ENCODE measurements around the gene CARNS1.

DNA sequence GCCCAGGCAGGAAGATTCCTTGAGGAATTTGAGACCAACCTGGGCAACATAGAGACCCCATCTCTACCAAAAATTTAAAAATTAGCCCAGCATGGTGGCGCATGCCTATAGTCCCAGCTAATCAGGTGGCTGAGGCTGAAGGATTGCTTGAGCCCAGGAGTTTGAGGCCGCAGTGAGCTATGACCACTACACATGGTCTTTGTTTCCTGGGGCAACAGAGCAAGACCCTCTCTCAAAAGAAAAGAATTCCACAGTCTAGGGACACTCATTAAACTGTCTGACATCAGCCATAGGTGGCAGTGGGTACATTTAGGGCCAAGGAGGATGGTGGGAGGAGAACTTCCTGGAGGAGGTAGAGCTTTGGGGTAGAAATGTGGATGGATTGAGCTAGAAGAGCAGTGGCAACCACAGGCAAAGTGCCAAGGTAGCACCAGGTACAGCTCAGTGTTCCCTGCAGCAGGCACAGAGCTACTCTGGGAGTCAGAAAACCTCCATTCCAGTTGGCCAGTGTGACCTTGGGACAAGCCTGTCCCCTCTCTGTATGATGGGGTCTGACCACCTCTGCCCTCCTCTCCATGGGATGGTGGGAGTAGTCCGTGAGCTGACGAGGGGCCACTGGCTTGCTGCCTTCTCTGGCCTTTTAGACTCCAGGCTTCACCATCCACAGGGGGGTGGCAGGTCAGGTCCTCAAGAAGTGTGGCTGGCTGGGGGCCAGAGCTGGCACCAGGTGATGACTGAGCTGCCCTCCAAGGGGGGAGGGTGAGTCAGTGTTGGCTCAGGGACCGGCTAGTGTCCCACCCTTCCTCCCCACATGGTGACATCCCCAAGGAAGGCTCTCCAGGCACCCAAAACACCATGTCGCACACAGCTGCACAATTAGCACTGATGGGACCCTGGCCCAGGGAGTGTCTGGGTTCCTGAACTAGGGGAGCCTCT lies 38.3 kb upstream of the CARNS1 start:
- no peak for TF ChIP-seq CTCF (IDR thresholded peaks at IDR 0.05; ENCODE audit: insufficient read depth, low read depth, low read length)
- TF ChIP-seq EZH2 (IDR thresholded peaks at IDR 0.05; ENCODE audit: insufficient read depth, low read length) = no peak

Measured in astrocyte (in vitro differentiated cells and primary cell).